Coronary artery (tissue), 2 donors: ENCODE measurements around the gene MAST3.

Experiments used
- DNase-seq: peaks from one replicate; pipeline ENCODE4 v3.0.0-alpha.2; 2017; ENCODE audit warnings: low spot score
- H3K27ac ChIP-seq, 2 donors: fragments of 200-600 bp; sonication (generic); one replicate each; pipeline ENCODE4 v1.5.1; 2016 to 2019
- H3K4me3 ChIP-seq: fragments of 200-600 bp; sonication (generic); 2 replicates; pipeline ENCODE4 v1.5.1; 2016; ENCODE audit warnings: mild to moderate bottlenecking, moderate library complexity
- CTCF ChIP-seq: fragments of 200-600 bp; sonication (generic); IDR thresholded peaks from one replicate; pipeline ENCODE4 v1.5.1; 2019; ENCODE audit warnings: antibody characterized with exemption

Gene MAST3

GRCh38 chr19:18171605-18172327, 74.2 kb downstream of the MAST3 start:
- no peak for DNase-seq
- no peak for TF ChIP-seq CTCF
- H3K27ac ChIP-seq: peak overlapping the region in 1 of 2 donors; percentile 69

GRCh38 chr19:18172331-18173053, 74.9 kb downstream of the MAST3 start:
- no peak for DNase-seq
- no peak overlapping the region for H3K4me3 ChIP-seq
- TF ChIP-seq CTCF: no peak
- H3K27ac ChIP-seq: peak overlapping the region; percentile 11 to 69

More at GRCh38 chr19:18171605-18172327, 74.2 kb downstream of the MAST3 start:
- H3K4me3 ChIP-seq: no peak overlapping the region

- no peak for DNase-seq
- Histone ChIP-seq H3K27ac (peak overlapping the region; percentile 11 to 69), H3K4me3 (peak overlapping the region; percentile 81)
- no peak for TF ChIP-seq CTCF
Observed at GRCh38 chr19:18173054-18173571, 75.5 kb downstream of the MAST3 start.

- Histone ChIP-seq H3K4me3 (peak within 1 kb of the TSS; percentile 81), H3K27ac (peak within 1 kb of the TSS; percentile 11 to 69)
- no peak for TF ChIP-seq CTCF
- no peak for DNase-seq
Observed at GRCh38 chr19:18173572-18174288, 76.2 kb downstream of the MAST3 start, which contains the start of gene IFI30. Gene IFI30 (plus strand): TSS chr19:18173813. CDS start chr19:18173842, 29 bp downstream.

- no peak for DNase-seq
- TF ChIP-seq CTCF: no peak
- H3K27ac ChIP-seq: no peak overlapping the region
- H3K4me3 ChIP-seq: peak overlapping the region; percentile 81
Observed at GRCh38 chr19:18174983-18175382, 77.4 kb downstream of the MAST3 start.

GRCh38 chr19:18176367-18177310, 79.1 kb downstream of the MAST3 start:
- H3K4me3 ChIP-seq: no peak overlapping the region
- no peak overlapping the region for H3K27ac ChIP-seq
- no peak for DNase-seq
- no peak for TF ChIP-seq CTCF
